Astrocyte (in vitro differentiated cells and primary cell): ENCODE data around the gene ACTN2. TPM values are rescaled to one million over a fixed set of nuclear protein-coding genes. Genes with fewer than 3 reads are reported as not detected.

Source experiments
- DNase-seq: peaks from one replicate; pipeline ENCODE4 v3.0.0-alpha.2; 2010; ENCODE audit warnings: low read depth
- FAIRE-seq: peaks from 2 replicates; lab custom pipeline; 2011; peaks lifted over from hg19 to GRCh38; lab: Jason Lieb, UNC
- H2AFZ ChIP-seq: 2 replicates; pipeline ENCODE4 v1.6.0; 2012; ENCODE audit warnings: low read depth, low read length, inconsistent platforms
- H3K27ac ChIP-seq: 2 replicates; pipeline ENCODE4 v1.5.1; 2011; ENCODE audit warnings: low read depth, low read length, inconsistent platforms
- H3K27me3 ChIP-seq: 2 replicates; pipeline ENCODE4 v1.6.0; 2011; ENCODE audit warnings: low read length, inconsistent platforms; ENCODE audit not compliant: insufficient read depth
- H3K36me3 ChIP-seq: 2 replicates; pipeline ENCODE4 v1.5.1; 2011; ENCODE audit warnings: low read length, inconsistent platforms; ENCODE audit not compliant: insufficient read depth
- H3K4me1 ChIP-seq: 2 replicates; pipeline ENCODE4 v1.5.1; 2011; ENCODE audit warnings: low read length, inconsistent platforms; ENCODE audit not compliant: insufficient read depth
- H3K4me2 ChIP-seq: 2 replicates; pipeline ENCODE4 v1.6.0; 2012; ENCODE audit warnings: low read length, inconsistent platforms
- H3K4me3 ChIP-seq: 2 replicates; pipeline ENCODE4 v1.5.1; 2011; ENCODE audit warnings: low read depth, mild to moderate bottlenecking, low read length, inconsistent platforms; ENCODE audit not compliant: insufficient read depth
- H3K79me2 ChIP-seq: 2 replicates; pipeline ENCODE4 v1.6.0; 2012; ENCODE audit warnings: mild to moderate bottlenecking, low read length, inconsistent platforms; ENCODE audit not compliant: insufficient read depth
- H3K9ac ChIP-seq: 2 replicates; pipeline ENCODE4 v1.6.0; 2012; ENCODE audit warnings: mild to moderate bottlenecking, low read length, inconsistent platforms
- H3K9me3 ChIP-seq: 2 replicates; pipeline ENCODE4 v1.5.1; 2012; ENCODE audit warnings: low read depth, mild to moderate bottlenecking, low read length, inconsistent platforms; ENCODE audit not compliant: insufficient read depth
- H4K20me1 ChIP-seq: 2 replicates; pipeline ENCODE4 v1.6.0; 2012; ENCODE audit warnings: low read length, inconsistent platforms; ENCODE audit not compliant: insufficient read depth
- H3K27ac Mint-ChIP-seq: one replicate; pipeline ENCODE4 v1.8.0; 2021; ENCODE audit warnings: mild to moderate bottlenecking, mixed read lengths; ENCODE audit not compliant: unreplicated experiment
- H3K27me3 Mint-ChIP-seq: one replicate; pipeline ENCODE4 v1.8.0; 2021; ENCODE audit warnings: low read depth, mixed read lengths; ENCODE audit not compliant: unreplicated experiment
- H3K36me3 Mint-ChIP-seq: one replicate; pipeline ENCODE4 v1.8.0; 2021; ENCODE audit warnings: low read depth, mixed read lengths; ENCODE audit not compliant: unreplicated experiment
- H3K4me1 Mint-ChIP-seq: one replicate; pipeline ENCODE4 v1.8.0; 2021; ENCODE audit warnings: low read depth, mixed read lengths; ENCODE audit not compliant: unreplicated experiment
- H3K4me3 Mint-ChIP-seq: one replicate; pipeline ENCODE4 v1.8.0; 2021; ENCODE audit warnings: mild to moderate bottlenecking, moderate library complexity, mixed read lengths; ENCODE audit not compliant: unreplicated experiment
- H3K9me3 Mint-ChIP-seq: one replicate; pipeline ENCODE4 v1.8.0; 2021; ENCODE audit warnings: mild to moderate bottlenecking, mixed read lengths; ENCODE audit not compliant: unreplicated experiment
- CTCF ChIP-seq: IDR thresholded peaks from 2 replicates; pipeline ENCODE4 v1.5.1; 2011; ENCODE audit warnings: low read depth, mild to moderate bottlenecking, inconsistent platforms, low read length, moderate library complexity; ENCODE audit not compliant: insufficient read depth
- EZH2 ChIP-seq: IDR thresholded peaks from 2 replicates; pipeline ENCODE4 v1.6.1; 2012; ENCODE audit warnings: mild to moderate bottlenecking, low read length, inconsistent platforms; ENCODE audit not compliant: insufficient read depth
- total RNA-seq: library from RNA; stranded (reverse); gene quantifications from 2 replicates; pipeline ENCODE4 v1.2.1, GENCODE V29; 2021

Gene ACTN2
- total RNA-seq, 1 donor from 2014 or later = 0.89 TPM

GRCh38 chr1:236728752-236729151 is 42.5 kb downstream of the ACTN2 start:
- no peak overlapping the region for H3K4me3 ChIP-seq
- H3K9me3 ChIP-seq = no peaks in the 10 kb centered on the region
- H3K9ac ChIP-seq = no peak overlapping the region
- Mint-ChIP-seq H3K4me3 (no peak overlapping the region), H3K36me3 (no peaks in the 10 kb centered on the region), H3K27ac (no peak overlapping the region), H3K9me3 (no peaks in the 10 kb centered on the region), H3K27me3 (no peaks in the 10 kb centered on the region), H3K4me1 (peaks cover 2% of the 10 kb centered on the region)
- DNase-seq (no peak), FAIRE-seq (no peak)
- H3K27ac ChIP-seq = no peak overlapping the region
- TF ChIP-seq EZH2 = no peak
- TF ChIP-seq CTCF = no peak
- no peaks in the 10 kb centered on the region for H3K79me2 ChIP-seq
- no peaks in the 10 kb centered on the region for H4K20me1 ChIP-seq
- no peaks in the 10 kb centered on the region for H3K4me1 ChIP-seq
- H3K4me2 ChIP-seq = no peak overlapping the region
- no peak overlapping the region for H2AFZ ChIP-seq
- no peaks in the 10 kb centered on the region for H3K27me3 ChIP-seq
- no peaks in the 10 kb centered on the region for H3K36me3 ChIP-seq

- H3K4me2 ChIP-seq = no peak overlapping the region
- H3K9ac ChIP-seq = no peak overlapping the region
- no peak overlapping the region for H3K27ac ChIP-seq
- no peak for FAIRE-seq
- H4K20me1 ChIP-seq = no peaks in the 10 kb centered on the region
- H3K79me2 ChIP-seq = no peaks in the 10 kb centered on the region
- H3K4me1 ChIP-seq = no peaks in the 10 kb centered on the region
- no peaks in the 10 kb centered on the region for H3K36me3 ChIP-seq
- Mint-ChIP-seq H3K4me3 (no peak overlapping the region), H3K36me3 (no peaks in the 10 kb centered on the region), H3K27ac (no peak overlapping the region), H3K4me1 (peaks cover 13% of the 10 kb centered on the region), H3K9me3 (no peaks in the 10 kb centered on the region), H3K27me3 (no peaks in the 10 kb centered on the region)
- no peak for DNase-seq
- H3K27me3 ChIP-seq = no peaks in the 10 kb centered on the region
- TF ChIP-seq EZH2 = no peak
- no peak overlapping the region for H2AFZ ChIP-seq
- H3K4me3 ChIP-seq = no peak overlapping the region
- no peaks in the 10 kb centered on the region for H3K9me3 ChIP-seq
These were observed 47.4 kb downstream of the ACTN2 start for GRCh38 chr1:236733653-236734052.

GRCh38 chr1:236734141-236734765 is 48.0 kb downstream of the ACTN2 start:
- no peak overlapping the region for H3K4me3 Mint-ChIP-seq
- Histone ChIP-seq H3K9me3 (no peaks in the 10 kb centered on the region), H3K79me2 (no peaks in the 10 kb centered on the region), H3K36me3 (no peaks in the 10 kb centered on the region), H3K4me1 (no peaks in the 10 kb centered on the region), H2AFZ (peak overlapping the region; percentile 34), H3K4me3 (no peak overlapping the region), H4K20me1 (no peaks in the 10 kb centered on the region), H3K4me2 (peak overlapping the region; percentile 7), H3K27ac (no peak overlapping the region), H3K27me3 (no peaks in the 10 kb centered on the region), H3K9ac (no peak overlapping the region)
- no peak for TF ChIP-seq CTCF
- no peak for TF ChIP-seq EZH2
- FAIRE-seq (no peak), DNase-seq (peak; percentile 10)
- no peaks in the 10 kb centered on the region for H3K9me3 Mint-ChIP-seq
- H3K27me3 Mint-ChIP-seq = no peaks in the 10 kb centered on the region
- peaks cover 13% of the 10 kb centered on the region for H3K4me1 Mint-ChIP-seq
- peak overlapping the region; percentile 47 for H3K27ac Mint-ChIP-seq
- no peaks in the 10 kb centered on the region for H3K36me3 Mint-ChIP-seq
